HL-60 (cell line): Measurements from ENCODE around the gene LZIC.

Experiments
- GABPA ChIP-seq: IDR thresholded peaks from 2 replicates; pipeline ENCODE4 v1.6.1; 2012; ENCODE audit warnings: low read depth
- POLR2AphosphoS5 ChIP-seq: IDR thresholded peaks from 2 replicates; pipeline ENCODE4 v1.6.1; 2012; ENCODE audit warnings: low read depth
- SPI1 ChIP-seq: IDR thresholded peaks from 2 replicates; pipeline ENCODE4 v1.6.1; 2012; ENCODE audit warnings: low read depth, mild to moderate bottlenecking, borderline replicate concordance
- TF ChIP-seq, protein P1 (sequence below): IDR thresholded peaks from 2 replicates; pipeline ENCODE4 v1.6.1; 2012; ENCODE audit warnings: low read depth; ENCODE audit not compliant: insufficient replicate concordance
- TF ChIP-seq, protein P2 (sequence below): IDR thresholded peaks from one replicate; pipeline ENCODE4 v1.5.1; 2011; ENCODE audit warnings: low read length, control low read depth, inconsistent platforms; ENCODE audit not compliant: insufficient read depth

DNA sequence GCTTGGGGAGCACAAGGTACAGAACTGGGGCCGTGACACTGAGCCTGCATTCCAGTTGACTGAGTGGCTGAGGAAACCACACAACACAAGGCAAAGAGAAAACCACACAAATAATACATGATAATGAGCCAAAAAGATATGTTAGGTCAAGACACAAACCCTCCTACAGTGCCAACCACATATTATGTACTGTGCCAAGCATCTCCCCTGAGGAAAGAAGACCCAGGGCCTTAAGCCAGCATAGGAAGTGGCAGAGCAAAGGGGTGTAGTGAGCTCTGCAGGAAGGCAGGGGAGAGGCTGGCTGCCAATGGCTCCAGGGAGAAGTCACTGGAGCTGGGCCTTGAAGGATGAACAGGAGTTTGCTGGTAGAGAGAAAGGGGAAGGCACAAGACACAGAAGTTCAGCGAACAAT, 61.3 kb downstream of the LZIC start:
- TF ChIP-seq, protein P1, sequence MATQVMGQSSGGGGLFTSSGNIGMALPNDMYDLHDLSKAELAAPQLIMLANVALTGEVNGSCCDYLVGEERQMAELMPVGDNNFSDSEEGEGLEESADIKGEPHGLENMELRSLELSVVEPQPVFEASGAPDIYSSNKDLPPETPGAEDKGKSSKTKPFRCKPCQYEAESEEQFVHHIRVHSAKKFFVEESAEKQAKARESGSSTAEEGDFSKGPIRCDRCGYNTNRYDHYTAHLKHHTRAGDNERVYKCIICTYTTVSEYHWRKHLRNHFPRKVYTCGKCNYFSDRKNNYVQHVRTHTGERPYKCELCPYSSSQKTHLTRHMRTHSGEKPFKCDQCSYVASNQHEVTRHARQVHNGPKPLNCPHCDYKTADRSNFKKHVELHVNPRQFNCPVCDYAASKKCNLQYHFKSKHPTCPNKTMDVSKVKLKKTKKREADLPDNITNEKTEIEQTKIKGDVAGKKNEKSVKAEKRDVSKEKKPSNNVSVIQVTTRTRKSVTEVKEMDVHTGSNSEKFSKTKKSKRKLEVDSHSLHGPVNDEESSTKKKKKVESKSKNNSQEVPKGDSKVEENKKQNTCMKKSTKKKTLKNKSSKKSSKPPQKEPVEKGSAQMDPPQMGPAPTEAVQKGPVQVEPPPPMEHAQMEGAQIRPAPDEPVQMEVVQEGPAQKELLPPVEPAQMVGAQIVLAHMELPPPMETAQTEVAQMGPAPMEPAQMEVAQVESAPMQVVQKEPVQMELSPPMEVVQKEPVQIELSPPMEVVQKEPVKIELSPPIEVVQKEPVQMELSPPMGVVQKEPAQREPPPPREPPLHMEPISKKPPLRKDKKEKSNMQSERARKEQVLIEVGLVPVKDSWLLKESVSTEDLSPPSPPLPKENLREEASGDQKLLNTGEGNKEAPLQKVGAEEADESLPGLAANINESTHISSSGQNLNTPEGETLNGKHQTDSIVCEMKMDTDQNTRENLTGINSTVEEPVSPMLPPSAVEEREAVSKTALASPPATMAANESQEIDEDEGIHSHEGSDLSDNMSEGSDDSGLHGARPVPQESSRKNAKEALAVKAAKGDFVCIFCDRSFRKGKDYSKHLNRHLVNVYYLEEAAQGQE, result no peak
- no peak for TF ChIP-seq POLR2AphosphoS5
- TF ChIP-seq, protein P2, sequence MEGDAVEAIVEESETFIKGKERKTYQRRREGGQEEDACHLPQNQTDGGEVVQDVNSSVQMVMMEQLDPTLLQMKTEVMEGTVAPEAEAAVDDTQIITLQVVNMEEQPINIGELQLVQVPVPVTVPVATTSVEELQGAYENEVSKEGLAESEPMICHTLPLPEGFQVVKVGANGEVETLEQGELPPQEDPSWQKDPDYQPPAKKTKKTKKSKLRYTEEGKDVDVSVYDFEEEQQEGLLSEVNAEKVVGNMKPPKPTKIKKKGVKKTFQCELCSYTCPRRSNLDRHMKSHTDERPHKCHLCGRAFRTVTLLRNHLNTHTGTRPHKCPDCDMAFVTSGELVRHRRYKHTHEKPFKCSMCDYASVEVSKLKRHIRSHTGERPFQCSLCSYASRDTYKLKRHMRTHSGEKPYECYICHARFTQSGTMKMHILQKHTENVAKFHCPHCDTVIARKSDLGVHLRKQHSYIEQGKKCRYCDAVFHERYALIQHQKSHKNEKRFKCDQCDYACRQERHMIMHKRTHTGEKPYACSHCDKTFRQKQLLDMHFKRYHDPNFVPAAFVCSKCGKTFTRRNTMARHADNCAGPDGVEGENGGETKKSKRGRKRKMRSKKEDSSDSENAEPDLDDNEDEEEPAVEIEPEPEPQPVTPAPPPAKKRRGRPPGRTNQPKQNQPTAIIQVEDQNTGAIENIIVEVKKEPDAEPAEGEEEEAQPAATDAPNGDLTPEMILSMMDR, result no peak
- no peak for TF ChIP-seq GABPA
- peak; percentile 53; the same call in 1 of the 2 replicates for TF ChIP-seq SPI1
